ENCODE results near the gene GPR31.
A peak's percentile ranks its signal among the peaks of the same experiment; 100 is the strongest.
"Not testable (repeated sequence)": the region's sequence is repeated elsewhere in the genome, so short reads cannot be mapped to it uniquely, and the experiment has no call there.

GPR31 gene

GRCh38 chr6:167200806-167201205 lies 43.0 kb upstream of the GPR31 start (continued):
- TF ChIP-seq ZNF280D (tag by site-specific recombination; IDR thresholded peaks at IDR 0.05) (no peak), ZNF174 (tag by site-specific recombination; IDR thresholded peaks at IDR 0.05) (no peak), ZNF140 (tag by site-specific recombination; IDR thresholded peaks at IDR 0.05) (no peak)

- H3K4me3 ChIP-seq (ENCODE audit: low read depth, low read length); H3K9me3 ChIP-seq (ENCODE audit: control insufficient read depth, insufficient read depth, low read depth, low read length); H3K36me3 ChIP-seq (ENCODE audit: control insufficient read depth in 2 of 2, insufficient read depth in 1 of 2, low read length in 2 of 2); POLR2A ChIA-PET; CTCF ChIA-PET; H3K4me1 ChIP-seq (ENCODE audit: control insufficient read depth, insufficient read depth, low read length); H3K27ac ChIP-seq (ENCODE audit: extremely low read depth, low read depth, low read length): not testable (repeated sequence)
- TF ChIP-seq EGR2 (tag by site-specific recombination; IDR thresholded peaks at IDR 0.05; ENCODE audit: low read depth): 0 out of 2 replicates have a peak, but pooled peaks have one; percentile 24
Observed at GRCh38 chr6:167195941-167196610, 38.3 kb upstream of the GPR31 start.

GRCh38 chr6:167193515-167194125 lies 35.8 kb upstream of the GPR31 start:
- H3K4me3 ChIP-seq (ENCODE audit: low read depth, low read length); H3K36me3 ChIP-seq (ENCODE audit: control insufficient read depth in 2 of 2, insufficient read depth in 1 of 2, low read length in 2 of 2); CTCF ChIA-PET; H3K27ac ChIP-seq (ENCODE audit: extremely low read depth, low read depth, low read length); H3K9me3 ChIP-seq (ENCODE audit: control insufficient read depth, insufficient read depth, low read depth, low read length); POLR2A ChIA-PET; H3K4me1 ChIP-seq (ENCODE audit: control insufficient read depth, insufficient read depth, low read length): not testable (repeated sequence)

GRCh38 chr6:167191043-167191583 lies 33.3 kb upstream of the GPR31 start:
- CTCF ChIA-PET: interaction anchor here (0.7 to 0.8 kb wide), 2 partner anchors 100 to 511 kb away, joined by 4 to 5 read pairs; partner anchors contain the start of gene UNC93A
- H3K36me3 ChIP-seq (ENCODE audit: control insufficient read depth in 2 of 2, insufficient read depth in 1 of 2, low read length in 2 of 2); POLR2A ChIA-PET; H3K27ac ChIP-seq (ENCODE audit: extremely low read depth, low read depth, low read length); H3K4me3 ChIP-seq (ENCODE audit: low read depth, low read length); H3K9me3 ChIP-seq (ENCODE audit: control insufficient read depth, insufficient read depth, low read depth, low read length); H3K4me1 ChIP-seq (ENCODE audit: control insufficient read depth, insufficient read depth, low read length): not testable (repeated sequence)

GRCh38 chr6:167187275-167187674 lies 29.5 kb upstream of the GPR31 start:
- H3K4me1 ChIP-seq (ENCODE audit: control insufficient read depth, insufficient read depth, low read length); H3K4me3 ChIP-seq (ENCODE audit: low read depth, low read length); CTCF ChIA-PET; POLR2A ChIA-PET; H3K36me3 ChIP-seq (ENCODE audit: control insufficient read depth in 2 of 2, insufficient read depth in 1 of 2, low read length in 2 of 2); H3K27ac ChIP-seq (ENCODE audit: extremely low read depth, low read depth, low read length); H3K9me3 ChIP-seq (ENCODE audit: control insufficient read depth, insufficient read depth, low read depth, low read length): not testable (repeated sequence)

- H3K36me3 ChIP-seq (ENCODE audit: control insufficient read depth in 2 of 2, insufficient read depth in 1 of 2, low read length in 2 of 2); POLR2A ChIA-PET; H3K4me1 ChIP-seq (ENCODE audit: control insufficient read depth, insufficient read depth, low read length); H3K9me3 ChIP-seq (ENCODE audit: control insufficient read depth, insufficient read depth, low read depth, low read length); H3K4me3 ChIP-seq (ENCODE audit: low read depth, low read length); H3K27ac ChIP-seq (ENCODE audit: extremely low read depth, low read depth, low read length): not testable (repeated sequence)
- CTCF ChIA-PET: interaction anchor here (0.6 kb wide), 2 partner anchors 105 to 530 kb away, joined by 3 to 4 read pairs; no protein-coding TSS in a partner anchor
Observed at GRCh38 chr6:167185101-167185500, 27.3 kb upstream of the GPR31 start.

- H3K27ac ChIP-seq (ENCODE audit: extremely low read depth, low read depth, low read length); H3K4me3 ChIP-seq (ENCODE audit: low read depth, low read length); H3K36me3 ChIP-seq (ENCODE audit: control insufficient read depth in 2 of 2, insufficient read depth in 1 of 2, low read length in 2 of 2); H3K4me1 ChIP-seq (ENCODE audit: control insufficient read depth, insufficient read depth, low read length); POLR2A ChIA-PET; H3K9me3 ChIP-seq (ENCODE audit: control insufficient read depth, insufficient read depth, low read depth, low read length): not testable (repeated sequence)
- TF ChIP-seq ZNF654 (tag by site-specific recombination; IDR thresholded peaks at IDR 0.05; ENCODE audit: low read depth): peak; percentile 29
- CTCF ChIA-PET: interaction anchor here (1.2 kb wide), 1 partner anchor 107 kb away, joined by 3 read pairs; no protein-coding TSS in a partner anchor
Observed at GRCh38 chr6:167182913-167183314, 25.1 kb upstream of the GPR31 start.

- H3K4me1 ChIP-seq (ENCODE audit: control insufficient read depth, insufficient read depth, low read length); H3K4me3 ChIP-seq (ENCODE audit: low read depth, low read length); POLR2A ChIA-PET; H3K36me3 ChIP-seq (ENCODE audit: control insufficient read depth in 2 of 2, insufficient read depth in 1 of 2, low read length in 2 of 2); H3K27ac ChIP-seq (ENCODE audit: extremely low read depth, low read depth, low read length); H3K9me3 ChIP-seq (ENCODE audit: control insufficient read depth, insufficient read depth, low read depth, low read length); CTCF ChIA-PET: not testable (repeated sequence)
Observed at GRCh38 chr6:167181351-167181750, 23.6 kb upstream of the GPR31 start.

- H3K9me3 ChIP-seq (ENCODE audit: control insufficient read depth, insufficient read depth, low read depth, low read length); CTCF ChIA-PET; H3K27ac ChIP-seq (ENCODE audit: extremely low read depth, low read depth, low read length); H3K4me1 ChIP-seq (ENCODE audit: control insufficient read depth, insufficient read depth, low read length); H3K4me3 ChIP-seq (ENCODE audit: low read depth, low read length); H3K36me3 ChIP-seq (ENCODE audit: control insufficient read depth in 2 of 2, insufficient read depth in 1 of 2, low read length in 2 of 2); POLR2A ChIA-PET: not testable (repeated sequence)
Observed at GRCh38 chr6:167180086-167180485, 22.3 kb upstream of the GPR31 start.
